ENCODE results near the gene DUSP3. TPM values are rescaled to one million over a fixed set of nuclear protein-coding genes. Genes with fewer than 3 reads are reported as not detected.

DUSP3 gene
- total RNA-seq, 2 experiments from 2014 or later: 9.0 to 9.8 TPM

DNA sequence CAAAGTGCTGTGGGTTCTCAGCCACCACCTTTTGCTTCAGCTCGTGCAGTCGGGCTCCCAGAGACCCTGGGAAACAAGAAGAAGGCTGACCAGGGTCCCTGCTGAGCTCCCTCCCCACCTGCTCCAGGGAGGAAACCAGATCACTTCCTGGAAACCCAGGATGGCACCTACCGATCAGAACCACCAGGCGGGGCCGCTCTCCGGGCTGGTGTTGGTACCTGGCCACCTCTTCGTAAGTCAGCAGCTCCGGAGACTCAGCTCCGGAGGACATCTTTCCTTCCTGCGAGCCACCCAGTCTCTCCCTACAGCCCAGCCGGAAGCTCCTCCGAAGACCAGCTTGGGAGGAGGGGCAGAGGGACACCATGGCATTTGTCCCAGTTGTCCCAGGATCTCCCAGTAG, 35.2 kb upstream of the DUSP3 start:
- H3K4me2 ChIP-seq (ENCODE audit: low read length): no peak overlapping the region
- no peak overlapping the region for H3K4me3 ChIP-seq (ENCODE audit: low read depth, low read length, poor library complexity, severe bottlenecking)
- H4K20me1 ChIP-seq (ENCODE audit: insufficient read depth, low read length): no peaks in the 10 kb centered on the region
- no peaks in the 10 kb centered on the region for H3K9me2 ChIP-seq (ENCODE audit: insufficient read depth, low read length)
- ChIA-PET CTCF (ENCODE audit: unreplicated experiment) (no interaction called here), POLR2A (no interaction called here)
- H3K79me2 ChIP-seq (ENCODE audit: insufficient read depth, low read depth, low read length): no peaks in the 10 kb centered on the region
- no peak for DNase-seq (ENCODE audit: low spot score)
- no peak overlapping the region for H3K27ac ChIP-seq (ENCODE audit: low read depth, low read length, poor library complexity, severe bottlenecking)
- no peak overlapping the region for H2AFZ ChIP-seq (ENCODE audit: low read length)
- intact Hi-C loops (cut with micrococcal nuclease; ENCODE audit: unreplicated experiment): no loop called here
- no TSS peak for BruUV-seq (replicated peaks)
- no peaks in the 10 kb centered on the region for H3K36me3 ChIP-seq (ENCODE audit: insufficient read depth, low read length)
- no peaks in the 10 kb centered on the region for H3K4me1 ChIP-seq (ENCODE audit: insufficient read depth, low read length, poor library complexity, severe bottlenecking)
- TF ChIP-seq, protein P1, sequence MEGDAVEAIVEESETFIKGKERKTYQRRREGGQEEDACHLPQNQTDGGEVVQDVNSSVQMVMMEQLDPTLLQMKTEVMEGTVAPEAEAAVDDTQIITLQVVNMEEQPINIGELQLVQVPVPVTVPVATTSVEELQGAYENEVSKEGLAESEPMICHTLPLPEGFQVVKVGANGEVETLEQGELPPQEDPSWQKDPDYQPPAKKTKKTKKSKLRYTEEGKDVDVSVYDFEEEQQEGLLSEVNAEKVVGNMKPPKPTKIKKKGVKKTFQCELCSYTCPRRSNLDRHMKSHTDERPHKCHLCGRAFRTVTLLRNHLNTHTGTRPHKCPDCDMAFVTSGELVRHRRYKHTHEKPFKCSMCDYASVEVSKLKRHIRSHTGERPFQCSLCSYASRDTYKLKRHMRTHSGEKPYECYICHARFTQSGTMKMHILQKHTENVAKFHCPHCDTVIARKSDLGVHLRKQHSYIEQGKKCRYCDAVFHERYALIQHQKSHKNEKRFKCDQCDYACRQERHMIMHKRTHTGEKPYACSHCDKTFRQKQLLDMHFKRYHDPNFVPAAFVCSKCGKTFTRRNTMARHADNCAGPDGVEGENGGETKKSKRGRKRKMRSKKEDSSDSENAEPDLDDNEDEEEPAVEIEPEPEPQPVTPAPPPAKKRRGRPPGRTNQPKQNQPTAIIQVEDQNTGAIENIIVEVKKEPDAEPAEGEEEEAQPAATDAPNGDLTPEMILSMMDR (conservative IDR thresholded peaks at IDR 0.05; ENCODE audit: low read length): no peak
- TF ChIP-seq EZH2phosphoT487 (IDR thresholded peaks at IDR 0.05; ENCODE audit: borderline replicate concordance, low read depth, low read length): no peak
- no peaks in the 10 kb centered on the region for H3K9me3 ChIP-seq (ENCODE audit: low read length)

DNA sequence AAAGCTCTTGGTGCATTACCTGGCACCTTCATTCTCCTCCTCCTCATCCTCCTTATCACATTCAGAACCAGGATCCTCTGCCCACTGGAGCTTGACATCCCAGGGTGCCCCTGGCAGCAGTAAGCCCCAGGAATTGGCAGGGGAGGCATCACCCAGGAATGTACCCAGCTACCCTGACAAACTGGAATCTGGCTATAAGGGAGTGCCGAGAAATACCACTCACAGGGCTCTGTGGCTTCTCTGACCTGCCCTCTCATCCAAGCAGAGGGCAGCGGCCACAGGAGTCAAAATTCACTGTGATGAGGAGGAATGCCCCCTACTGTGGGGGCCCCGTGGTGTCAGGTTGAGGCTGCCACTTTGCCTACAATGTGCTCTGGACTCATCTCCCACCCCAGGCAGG, 34.6 kb upstream of the DUSP3 start:
- POLR2A ChIA-PET: interaction anchor here (0.6 kb wide), 1 partner anchor 302 kb away, joined by 5 read pairs; no protein-coding TSS in a partner anchor
- TF ChIP-seq, protein P1 (conservative IDR thresholded peaks at IDR 0.05; ENCODE audit: low read length): no peak
- no peak for TF ChIP-seq EZH2phosphoT487 (IDR thresholded peaks at IDR 0.05; ENCODE audit: borderline replicate concordance, low read depth, low read length)
- H3K4me1 ChIP-seq (ENCODE audit: insufficient read depth, low read length, poor library complexity, severe bottlenecking): no peaks in the 10 kb centered on the region
- no peak overlapping the region for H3K4me2 ChIP-seq (ENCODE audit: low read length)
- H3K9me2 ChIP-seq (ENCODE audit: insufficient read depth, low read length): no peaks in the 10 kb centered on the region
- H3K9me3 ChIP-seq (ENCODE audit: low read length): no peaks in the 10 kb centered on the region
- CTCF ChIA-PET (ENCODE audit: unreplicated experiment): no interaction called here
- DNase-seq (ENCODE audit: low spot score): no peak
- no peaks in the 10 kb centered on the region for H4K20me1 ChIP-seq (ENCODE audit: insufficient read depth, low read length)
- no TSS peak for BruUV-seq (replicated peaks)
- H3K79me2 ChIP-seq (ENCODE audit: insufficient read depth, low read depth, low read length): no peaks in the 10 kb centered on the region
- H2AFZ ChIP-seq (ENCODE audit: low read length): no peak overlapping the region
- no peak overlapping the region for H3K27ac ChIP-seq (ENCODE audit: low read depth, low read length, poor library complexity, severe bottlenecking)
- intact Hi-C loops (cut with micrococcal nuclease; ENCODE audit: unreplicated experiment): no loop called here
- no peaks in the 10 kb centered on the region for H3K36me3 ChIP-seq (ENCODE audit: insufficient read depth, low read length)
- H3K4me3 ChIP-seq (ENCODE audit: low read depth, low read length, poor library complexity, severe bottlenecking): no peak overlapping the region

GRCh38 chr17:43812396-43813265, 33.9 kb upstream of the DUSP3 start:
- no peak for DNase-seq (ENCODE audit: low spot score)
- Histone ChIP-seq H2AFZ (ENCODE audit: low read length) (no peak overlapping the region), H3K4me3 (ENCODE audit: low read depth, low read length, poor library complexity, severe bottlenecking) (no peak overlapping the region), H3K4me1 (ENCODE audit: insufficient read depth, low read length, poor library complexity, severe bottlenecking) (no peaks in the 10 kb centered on the region), H3K9me2 (ENCODE audit: insufficient read depth, low read length) (no peaks in the 10 kb centered on the region), H3K9me3 (ENCODE audit: low read length) (no peaks in the 10 kb centered on the region), H3K36me3 (ENCODE audit: insufficient read depth, low read length) (no peaks in the 10 kb centered on the region), H3K27ac (ENCODE audit: low read depth, low read length, poor library complexity, severe bottlenecking) (no peak overlapping the region), H3K79me2 (ENCODE audit: insufficient read depth, low read depth, low read length) (no peaks in the 10 kb centered on the region), H3K4me2 (ENCODE audit: low read length) (no peak overlapping the region), H4K20me1 (ENCODE audit: insufficient read depth, low read length) (no peaks in the 10 kb centered on the region)
- CTCF ChIA-PET (ENCODE audit: unreplicated experiment): no interaction called here
- BruUV-seq (replicated peaks): no TSS peak
- TF ChIP-seq EZH2phosphoT487 (IDR thresholded peaks at IDR 0.05; ENCODE audit: borderline replicate concordance, low read depth, low read length): no peak
- POLR2A ChIA-PET: interaction anchor here (0.6 kb wide), 1 partner anchor 301 kb away, joined by 5 read pairs; no protein-coding TSS in a partner anchor
- intact Hi-C loops (cut with micrococcal nuclease; ENCODE audit: unreplicated experiment): no loop called here
